ENCODE measurements around the gene CACNA1S.

CACNA1S gene

GRCh38 chr1:201066986-201067385, 45.2 kb downstream of the CACNA1S start:
- TF ChIP-seq EZH2phosphoT487 (IDR thresholded peaks at IDR 0.05; ENCODE audit: borderline replicate concordance, low read length), result no peak
- TF ChIP-seq CTCF (IDR thresholded peaks at IDR 0.05; ENCODE audit: low read depth, low read length, poor library complexity, severe bottlenecking), result no peak
- H3K4me2 ChIP-seq (ENCODE audit: low read length), result no peak overlapping the region

GRCh38 chr1:201065686-201066085, 46.5 kb downstream of the CACNA1S start:
- Histone ChIP-seq H3K36me3 (ENCODE audit: control insufficient read depth, low read length) (no peaks in the 10 kb centered on the region), H3K4me1 (ENCODE audit: control insufficient read depth, low read length) (no peaks in the 10 kb centered on the region), H3K79me2 (ENCODE audit: control insufficient read depth, low read length) (no peaks in the 10 kb centered on the region), H4K20me1 (ENCODE audit: control insufficient read depth, insufficient read depth, low read depth, low read length) (no peaks in the 10 kb centered on the region), H3K4me2 (ENCODE audit: low read length) (no peak overlapping the region), H3K4me3 (ENCODE audit: low read length) (no peak overlapping the region), H3K9me3 (ENCODE audit: control insufficient read depth, insufficient read depth, low read length) (no peaks in the 10 kb centered on the region), H3K27ac (ENCODE audit: low read depth, low read length) (no peak overlapping the region), H3K9me2 (replicated peaks; ENCODE audit: control insufficient read depth, low read length) (no peaks in the 10 kb centered on the region), H3F3A (ENCODE audit: control insufficient read depth, insufficient read depth) (no peaks in the 10 kb centered on the region), H3K27me3 (ENCODE audit: control insufficient read depth, low read length) (peaks cover 4% of the 10 kb centered on the region)
- no peak for TF ChIP-seq EZH2phosphoT487 (IDR thresholded peaks at IDR 0.05; ENCODE audit: borderline replicate concordance, low read length)
- TF ChIP-seq CTCF (IDR thresholded peaks at IDR 0.05; ENCODE audit: low read depth, low read length, poor library complexity, severe bottlenecking), result no peak

More at GRCh38 chr1:201066986-201067385, 45.2 kb downstream of the CACNA1S start:
- Histone ChIP-seq H3F3A (ENCODE audit: control insufficient read depth, insufficient read depth) (no peaks in the 10 kb centered on the region), H3K9me3 (ENCODE audit: control insufficient read depth, insufficient read depth, low read length) (no peaks in the 10 kb centered on the region), H3K4me1 (ENCODE audit: control insufficient read depth, low read length) (no peaks in the 10 kb centered on the region), H4K20me1 (ENCODE audit: control insufficient read depth, insufficient read depth, low read depth, low read length) (no peaks in the 10 kb centered on the region), H3K27me3 (ENCODE audit: control insufficient read depth, low read length) (peaks cover 5% of the 10 kb centered on the region; the same call in 1 of the 2 replicates), H3K27ac (ENCODE audit: low read depth, low read length) (no peak overlapping the region), H3K36me3 (ENCODE audit: control insufficient read depth, low read length) (no peaks in the 10 kb centered on the region), H3K79me2 (ENCODE audit: control insufficient read depth, low read length) (no peaks in the 10 kb centered on the region), H3K9me2 (replicated peaks; ENCODE audit: control insufficient read depth, low read length) (no peaks in the 10 kb centered on the region), H3K4me3 (ENCODE audit: low read length) (no peak overlapping the region)

GRCh38 chr1:201064806-201065205, 47.4 kb downstream of the CACNA1S start:
- Histone ChIP-seq H3K27ac (ENCODE audit: low read depth, low read length) (no peak overlapping the region), H3F3A (ENCODE audit: control insufficient read depth, insufficient read depth) (no peaks in the 10 kb centered on the region), H3K36me3 (ENCODE audit: control insufficient read depth, low read length) (no peaks in the 10 kb centered on the region), H4K20me1 (ENCODE audit: control insufficient read depth, insufficient read depth, low read depth, low read length) (no peaks in the 10 kb centered on the region), H3K27me3 (ENCODE audit: control insufficient read depth, low read length) (peaks cover 8% of the 10 kb centered on the region), H3K9me2 (replicated peaks; ENCODE audit: control insufficient read depth, low read length) (no peaks in the 10 kb centered on the region), H3K79me2 (ENCODE audit: control insufficient read depth, low read length) (no peaks in the 10 kb centered on the region), H3K4me3 (ENCODE audit: low read length) (no peak overlapping the region), H3K4me2 (ENCODE audit: low read length) (no peak overlapping the region), H3K9me3 (ENCODE audit: control insufficient read depth, insufficient read depth, low read length) (no peaks in the 10 kb centered on the region), H3K4me1 (ENCODE audit: control insufficient read depth, low read length) (0 out of 2 replicates have a peak, but pooled peaks cover 3% of the 10 kb centered on the region)
- no peak for TF ChIP-seq CTCF (IDR thresholded peaks at IDR 0.05; ENCODE audit: low read depth, low read length, poor library complexity, severe bottlenecking)
- TF ChIP-seq EZH2phosphoT487 (IDR thresholded peaks at IDR 0.05; ENCODE audit: borderline replicate concordance, low read length), result no peak
